Peyer's patch (tissue), 4 donors: ENCODE results near the gene SARNP. TPM values are rescaled to one million over a fixed set of nuclear protein-coding genes. Genes with fewer than 3 reads are reported as not detected.

ENCODE experiments used
- DNase-seq, 3 donors: peaks; one replicate each; pipeline ENCODE4 v3.0.0-alpha.2; 2017 to 2019
- H3K27ac ChIP-seq, 4 donors: fragments of 200-600 bp; sonication (generic); one replicate each; pipeline ENCODE4 v1.5.1; 2016 to 2019
- H3K27me3 ChIP-seq, 2 donors: fragments of 200-600 bp; sonication (generic); one replicate each; pipeline ENCODE4 v1.5.1; 2019
- H3K36me3 ChIP-seq, 3 donors: fragments of 200-600 bp; sonication (generic); one replicate each; pipeline ENCODE4 v1.5.1; 2016 to 2019
- H3K4me1 ChIP-seq, 4 donors: fragments of 200-600 bp; sonication (generic); one replicate each; pipeline ENCODE4 v1.5.1; 2016 to 2019
- H3K4me3 ChIP-seq, 4 donors: fragments of 200-600 bp; sonication (generic); 1 replicate in 3 of 4; 2 replicates in 1 of 4; pipeline ENCODE4 v1.5.1; 2016 to 2019; ENCODE audit warnings: mild to moderate bottlenecking in 1 of 4
- H3K9me3 ChIP-seq, 4 donors: fragments of 200-600 bp; sonication (generic); one replicate each; pipeline ENCODE4 v1.5.1; 2016 to 2019; ENCODE audit warnings: mild to moderate bottlenecking in 1 of 4
- POLR2A ChIP-seq, 2 donors: fragments of 450-650 bp; IDR thresholded peaks; one replicate each; pipeline ENCODE4 v1.5.1; 2017; ENCODE audit warnings: antibody characterized with exemption in 2 of 2, mild to moderate bottlenecking in 2 of 2, moderate library complexity in 2 of 2
- total RNA-seq, 4 donors: library from RNA; depleted of rRNA; stranded (reverse); fragments of >200 nt; gene quantifications; one replicate each; pipeline ENCODE4 v1.1.0, GENCODE V29; 2016
- TF ChIP-seq, protein P1 (sequence below), 6 experiments: fragments of 450-650 bp in 4 of 6; fragments of 200-600 bp in 2 of 6; sonication (generic) in 1 of 6; IDR thresholded peaks; one replicate each; pipeline ENCODE4 v1.5.1; 2017 to 2019; ENCODE audit warnings: antibody characterized with exemption in 6 of 6, mild to moderate bottlenecking in 3 of 6, moderate library complexity in 1 of 6

Gene SARNP
- total RNA-seq, 4 donors from 2014 or later = 21.9 to 60.2 (median 44.9) TPM

DNA sequence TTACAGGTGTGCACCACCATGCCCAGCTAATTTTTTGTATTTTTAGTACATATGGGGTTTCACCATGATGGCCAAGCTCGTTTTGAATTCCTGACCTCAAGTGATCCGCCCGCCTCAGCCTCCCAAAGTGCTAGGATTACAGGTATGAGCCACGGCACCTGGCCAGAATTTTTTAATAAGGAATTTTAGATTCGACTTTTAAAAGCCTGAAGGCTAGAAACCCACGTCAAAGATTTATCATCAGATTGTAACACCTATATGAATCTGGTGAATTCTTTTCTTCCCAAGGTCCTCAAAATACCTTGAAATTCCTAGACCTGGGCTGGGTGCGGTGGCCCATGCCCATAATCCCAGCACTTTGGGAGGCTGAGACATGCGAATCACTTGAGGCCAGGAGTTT is 43.9 kb upstream of the SARNP start:
- TF ChIP-seq, protein P1, sequence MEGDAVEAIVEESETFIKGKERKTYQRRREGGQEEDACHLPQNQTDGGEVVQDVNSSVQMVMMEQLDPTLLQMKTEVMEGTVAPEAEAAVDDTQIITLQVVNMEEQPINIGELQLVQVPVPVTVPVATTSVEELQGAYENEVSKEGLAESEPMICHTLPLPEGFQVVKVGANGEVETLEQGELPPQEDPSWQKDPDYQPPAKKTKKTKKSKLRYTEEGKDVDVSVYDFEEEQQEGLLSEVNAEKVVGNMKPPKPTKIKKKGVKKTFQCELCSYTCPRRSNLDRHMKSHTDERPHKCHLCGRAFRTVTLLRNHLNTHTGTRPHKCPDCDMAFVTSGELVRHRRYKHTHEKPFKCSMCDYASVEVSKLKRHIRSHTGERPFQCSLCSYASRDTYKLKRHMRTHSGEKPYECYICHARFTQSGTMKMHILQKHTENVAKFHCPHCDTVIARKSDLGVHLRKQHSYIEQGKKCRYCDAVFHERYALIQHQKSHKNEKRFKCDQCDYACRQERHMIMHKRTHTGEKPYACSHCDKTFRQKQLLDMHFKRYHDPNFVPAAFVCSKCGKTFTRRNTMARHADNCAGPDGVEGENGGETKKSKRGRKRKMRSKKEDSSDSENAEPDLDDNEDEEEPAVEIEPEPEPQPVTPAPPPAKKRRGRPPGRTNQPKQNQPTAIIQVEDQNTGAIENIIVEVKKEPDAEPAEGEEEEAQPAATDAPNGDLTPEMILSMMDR (IDR thresholded peaks at IDR 0.05) = no peak
- TF ChIP-seq POLR2A (IDR thresholded peaks at IDR 0.05) = no peak
- no peaks in the 10 kb centered on the region for H3K36me3 ChIP-seq
- no peak overlapping the region for H3K4me3 ChIP-seq
- H3K27me3 ChIP-seq = no peaks in the 10 kb centered on the region
- H3K9me3 ChIP-seq = peaks cover 0 to 5% (median 2%) of the 10 kb centered on the region in 4 donors
- no peak for DNase-seq
- no peaks in the 10 kb centered on the region for H3K4me1 ChIP-seq
- H3K27ac ChIP-seq = no peak overlapping the region

DNA sequence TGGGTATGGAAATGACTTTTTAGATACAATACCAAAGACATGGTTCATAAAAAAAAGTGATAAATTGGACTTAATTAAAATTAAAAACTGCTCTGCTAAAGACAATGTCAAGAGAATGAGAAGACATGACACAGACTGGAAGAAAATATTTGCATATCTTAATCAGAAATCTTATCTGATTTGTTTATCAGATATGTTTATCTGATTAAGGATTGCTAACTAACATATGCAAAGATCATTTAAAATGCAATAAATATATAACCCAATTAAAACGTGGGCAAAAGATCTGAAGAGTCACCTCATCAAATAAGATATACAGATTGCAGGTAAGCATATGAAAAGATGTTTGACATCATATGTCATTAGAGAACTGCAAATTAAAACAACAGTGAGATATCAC is 35.2 kb upstream of the SARNP start:
- Histone ChIP-seq H3K4me3 (no peak overlapping the region), H3K4me1 (no peaks in the 10 kb centered on the region)
- no peak for TF ChIP-seq POLR2A (IDR thresholded peaks at IDR 0.05)
- TF ChIP-seq, protein P1 (IDR thresholded peaks at IDR 0.05) = no peak

DNA sequence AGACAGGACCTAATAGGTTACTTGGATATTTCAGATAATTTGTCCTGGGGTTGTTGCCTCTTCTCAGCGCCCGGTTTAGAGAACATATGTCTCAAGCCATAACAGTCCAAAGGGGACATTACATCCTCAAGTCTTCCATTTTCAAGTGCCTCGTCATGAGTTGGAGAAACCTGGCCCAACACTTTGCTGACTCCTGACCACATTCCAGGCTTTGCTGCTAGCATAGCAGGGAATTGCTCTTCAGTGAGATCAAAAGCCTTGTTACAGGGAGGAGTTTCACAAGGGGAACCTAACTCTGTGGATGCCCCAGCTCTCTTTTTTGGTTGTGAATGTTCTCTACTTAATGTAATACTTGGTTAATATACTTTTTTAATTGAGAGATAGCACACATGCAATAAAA is 33.4 kb upstream of the SARNP start:
- H3K9me3 ChIP-seq = no peaks in the 10 kb centered on the region
- H3K4me1 ChIP-seq = no peaks in the 10 kb centered on the region
- DNase-seq = no peak
- no peak overlapping the region for H3K4me3 ChIP-seq
- H3K27me3 ChIP-seq = no peaks in the 10 kb centered on the region
- H3K27ac ChIP-seq = no peak overlapping the region
- no peaks in the 10 kb centered on the region for H3K36me3 ChIP-seq
- TF ChIP-seq POLR2A (IDR thresholded peaks at IDR 0.05) = no peak
- TF ChIP-seq, protein P1 (IDR thresholded peaks at IDR 0.05) = no peak

More for the DNA sequence above, 35.2 kb upstream of the SARNP start:
- Histone ChIP-seq H3K27me3 (no peaks in the 10 kb centered on the region), H3K9me3 (no peaks in the 10 kb centered on the region), H3K36me3 (no peaks in the 10 kb centered on the region), H3K27ac (no peak overlapping the region)
- DNase-seq = no peak

DNA sequence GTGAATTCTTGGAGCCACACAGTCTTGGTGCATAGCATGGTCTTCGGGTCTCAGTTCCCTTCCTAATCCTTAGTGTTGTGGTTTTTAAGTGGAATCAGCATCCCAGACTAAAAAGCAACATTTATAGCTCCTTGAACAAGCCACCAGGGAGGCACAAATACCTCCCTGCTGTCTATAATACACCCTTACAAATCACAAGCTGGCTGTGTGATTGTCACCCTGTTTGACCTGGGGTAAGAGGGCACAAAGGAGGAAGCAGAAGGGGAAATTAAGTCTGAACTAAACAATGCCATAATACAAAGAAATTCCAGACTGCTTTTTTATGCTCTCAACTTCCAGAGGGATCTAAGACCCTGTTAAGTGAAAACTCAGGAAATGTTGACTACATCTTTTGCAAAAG is 32.9 kb upstream of the SARNP start:
- H3K4me1 ChIP-seq = no peaks in the 10 kb centered on the region
- H3K4me3 ChIP-seq = no peak overlapping the region
- no peaks in the 10 kb centered on the region for H3K9me3 ChIP-seq
- no peaks in the 10 kb centered on the region for H3K27me3 ChIP-seq
- no peak overlapping the region for H3K27ac ChIP-seq
- TF ChIP-seq POLR2A (IDR thresholded peaks at IDR 0.05) = no peak
- TF ChIP-seq, protein P1 (IDR thresholded peaks at IDR 0.05) = no peak
- DNase-seq = no peak
- no peaks in the 10 kb centered on the region for H3K36me3 ChIP-seq

DNA sequence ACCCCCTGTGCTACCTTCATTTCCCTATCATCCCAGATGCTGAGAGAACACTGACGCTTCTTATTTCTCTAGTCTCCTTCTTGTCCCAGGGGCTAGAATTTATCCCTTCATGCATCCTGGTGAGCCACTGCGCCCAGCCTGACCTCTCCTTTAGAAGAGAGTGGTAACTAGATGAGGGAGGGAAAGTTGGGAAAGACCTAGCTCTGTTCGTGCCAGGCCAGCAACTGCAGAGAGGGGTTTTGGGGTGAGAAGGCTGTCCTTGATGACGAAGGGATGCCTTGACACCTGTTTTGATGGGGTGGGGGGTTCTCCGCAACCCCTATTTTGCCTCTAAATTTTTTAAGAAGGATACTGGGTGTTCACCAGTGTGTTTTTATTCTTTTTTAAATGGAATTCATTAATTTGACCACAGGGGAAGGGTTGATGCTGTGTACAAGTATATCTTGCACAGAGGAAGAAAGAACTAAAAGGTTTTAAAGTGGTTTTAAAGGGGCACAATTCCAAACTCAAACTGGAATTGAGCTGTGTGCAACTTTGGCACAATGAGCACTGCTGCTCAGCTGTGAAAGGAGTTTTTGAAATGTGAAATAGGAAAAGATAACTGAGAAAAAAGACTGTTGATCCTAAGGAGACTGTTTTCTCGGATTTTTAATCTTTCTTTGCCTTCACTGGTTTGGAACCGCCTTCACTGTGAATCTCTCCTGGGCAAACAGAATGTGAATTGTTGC is 32.3 kb upstream of the SARNP start:
- no peak overlapping the region for H3K27ac ChIP-seq
- no peak for DNase-seq
- no peak overlapping the region for H3K4me3 ChIP-seq

More for the DNA sequence above, 32.3 kb upstream of the SARNP start:
- TF ChIP-seq, protein P1 (IDR thresholded peaks at IDR 0.05) = no peak
- TF ChIP-seq POLR2A (IDR thresholded peaks at IDR 0.05) = no peak
- no peaks in the 10 kb centered on the region for H3K36me3 ChIP-seq
- H3K4me1 ChIP-seq = no peaks in the 10 kb centered on the region
- no peaks in the 10 kb centered on the region for H3K27me3 ChIP-seq
- no peaks in the 10 kb centered on the region for H3K9me3 ChIP-seq
